ENCODE data around the gene FBLN1.

The FBLN1 gene

GRCh38 chr22:45571089-45571488 lies 68.4 kb downstream of the FBLN1 start:
- no peak for DNase-seq (ENCODE audit: low spot score)

- DNase-seq (ENCODE audit: low spot score) = no peak
These were observed 69.8 kb downstream of the FBLN1 start for GRCh38 chr22:45572444-45572843.

GRCh38 chr22:45574069-45574703 lies 71.5 kb downstream of the FBLN1 start:
- DNase-seq (ENCODE audit: low spot score) = no peak

GRCh38 chr22:45575173-45575572 lies 72.5 kb downstream of the FBLN1 start:
- no peak for DNase-seq (ENCODE audit: low spot score)

GRCh38 chr22:45575607-45576272 lies 73.1 kb downstream of the FBLN1 start:
- DNase-seq (ENCODE audit: low spot score) = no peak

- DNase-seq (ENCODE audit: low spot score) = no peak
These were observed 73.6 kb downstream of the FBLN1 start for GRCh38 chr22:45576273-45576625.

- DNase-seq (ENCODE audit: low spot score) = no peak
These were observed 74.2 kb downstream of the FBLN1 start for GRCh38 chr22:45576730-45577464.

- peak; percentile 86 for DNase-seq (ENCODE audit: low spot score)
These were observed 75.3 kb downstream of the FBLN1 start for GRCh38 chr22:45577746-45578523.

GRCh38 chr22:45578524-45579147 lies 76.0 kb downstream of the FBLN1 start:
- DNase-seq (ENCODE audit: low spot score) = no peak

GRCh38 chr22:45579306-45579705 lies 76.6 kb downstream of the FBLN1 start:
- no peak for DNase-seq (ENCODE audit: low spot score)

- no peak for DNase-seq (ENCODE audit: low spot score)
These were observed 77.4 kb downstream of the FBLN1 start for GRCh38 chr22:45579806-45580725.

GRCh38 chr22:45580726-45581381 lies 78.2 kb downstream of the FBLN1 start:
- DNase-seq (ENCODE audit: low spot score) = no peak

GRCh38 chr22:45581549-45582080 lies 78.9 kb downstream of the FBLN1 start:
- DNase-seq (ENCODE audit: low spot score) = no peak

GRCh38 chr22:45582236-45582954 lies 79.7 kb downstream of the FBLN1 start:
- no peak for DNase-seq (ENCODE audit: low spot score)

GRCh38 chr22:45582955-45583320 lies 80.3 kb downstream of the FBLN1 start:
- no peak for DNase-seq (ENCODE audit: low spot score)

GRCh38 chr22:45583504-45583903 lies 80.8 kb downstream of the FBLN1 start:
- no peak for DNase-seq (ENCODE audit: low spot score)

- DNase-seq (ENCODE audit: low spot score) = no peak
These were observed 81.5 kb downstream of the FBLN1 start for GRCh38 chr22:45584121-45584570.

- DNase-seq (ENCODE audit: low spot score) = no peak
These were observed 82.1 kb downstream of the FBLN1 start for GRCh38 chr22:45584621-45585436.

GRCh38 chr22:45585437-45585755 lies 82.7 kb downstream of the FBLN1 start:
- no peak for DNase-seq (ENCODE audit: low spot score)

Measured in LoVo (cell line).